ENCODE measurements around the gene PLCH1. TPM values are rescaled to one million over a fixed set of nuclear protein-coding genes. Genes with fewer than 3 reads are reported as not detected.
"Not testable (repeated sequence)": the region's sequence is repeated elsewhere in the genome, so short reads cannot be mapped to it uniquely, and the experiment has no call there.

The PLCH1 gene
- total RNA-seq, 1 donor from 2014 or later: 14.0 TPM

DNA sequence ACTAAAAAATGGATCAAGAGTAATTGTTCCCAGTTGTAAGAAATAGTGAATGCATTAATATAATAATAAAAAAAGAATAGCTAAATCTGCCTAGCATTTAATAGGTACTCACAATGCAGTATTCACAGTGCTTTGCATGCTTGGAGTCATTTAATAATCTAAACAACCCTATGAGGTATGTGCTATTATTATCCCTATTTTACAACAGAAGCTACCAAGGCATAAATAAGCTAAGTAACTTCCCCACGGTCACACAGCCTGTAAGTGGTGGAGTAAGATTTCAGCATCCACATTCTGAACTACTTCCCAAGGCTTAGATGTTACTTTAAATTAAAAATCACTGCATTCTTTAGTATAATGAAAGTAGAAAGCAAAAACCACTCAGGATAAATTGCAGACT lies 102.9 kb downstream of the PLCH1 start:
- Histone ChIP-seq H3K27me3 (ENCODE audit: low read depth) (no peaks in the 10 kb centered on the region), H3K4me1 (peaks cover 6% of the 10 kb centered on the region), H3K36me3 (no peaks in the 10 kb centered on the region), H3K9me3 (no peaks in the 10 kb centered on the region), H3K4me3 (no peak overlapping the region), H3K27ac (no peak overlapping the region)
- intact Hi-C loops (cut with DNase I): no loop called here
- ATAC-seq (no peak), DNase-seq (no peak)
- TF ChIP-seq CTCF (IDR thresholded peaks at IDR 0.05): no peak

DNA sequence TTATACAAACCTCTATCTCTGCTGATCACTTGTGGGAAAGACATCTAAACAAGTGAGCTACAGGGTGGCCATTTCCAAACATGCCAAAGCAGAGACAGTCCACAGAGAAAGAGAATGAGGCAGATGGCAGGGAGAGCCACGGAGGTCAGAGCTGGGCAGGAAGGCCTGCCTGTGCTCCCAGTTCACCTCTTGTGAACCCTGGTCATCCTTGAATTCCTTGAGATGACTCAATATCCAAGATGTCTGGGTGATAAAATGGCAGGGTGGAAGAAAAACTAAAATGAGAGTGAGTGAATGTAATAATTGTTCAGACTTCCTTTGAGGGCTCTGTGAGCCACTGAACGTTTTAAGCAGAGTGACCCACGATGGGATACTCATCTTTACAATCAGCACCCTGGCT lies 104.8 kb downstream of the PLCH1 start:
- Histone ChIP-seq H3K36me3 (no peaks in the 10 kb centered on the region), H3K9me3 (no peaks in the 10 kb centered on the region), H3K27me3 (ENCODE audit: low read depth) (no peaks in the 10 kb centered on the region), H3K27ac (no peak overlapping the region), H3K4me1 (peaks cover 6% of the 10 kb centered on the region), H3K4me3 (no peak overlapping the region)
- no peak for TF ChIP-seq CTCF (IDR thresholded peaks at IDR 0.05)
- intact Hi-C loops (cut with DNase I): no loop called here
- DNase-seq (no peak), ATAC-seq (no peak)

DNA sequence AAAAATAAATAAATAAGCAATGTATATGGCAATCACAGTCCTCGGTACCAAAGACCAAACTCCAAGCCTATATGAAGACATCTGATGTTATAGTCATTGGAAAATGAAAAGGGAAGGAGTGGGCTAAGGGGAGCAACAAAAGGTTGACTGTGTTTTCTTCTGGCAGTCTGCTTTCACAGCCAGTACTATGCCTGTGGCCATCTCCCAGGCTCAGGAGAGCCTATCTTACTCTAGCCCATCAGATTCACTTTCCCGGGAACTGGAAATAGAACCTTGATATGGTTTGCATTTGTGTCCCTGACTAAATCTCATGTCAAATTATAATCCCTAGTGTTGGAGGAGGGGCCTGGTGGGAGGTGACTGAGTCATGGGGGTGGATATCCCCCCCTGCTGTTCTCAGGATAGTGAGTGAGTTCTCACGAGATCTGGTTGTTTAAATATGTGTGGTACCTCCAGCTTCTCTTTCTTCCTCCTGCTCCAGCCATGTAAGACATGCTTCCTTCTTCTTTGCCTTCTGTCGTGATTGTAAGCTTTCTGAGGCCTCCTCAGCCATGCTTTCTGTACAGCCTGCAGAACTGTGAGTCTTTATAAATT lies 105.3 kb downstream of the PLCH1 start:
- no peak for TF ChIP-seq CTCF (IDR thresholded peaks at IDR 0.05)
- Histone ChIP-seq H3K27ac (no peak overlapping the region), H3K4me3 (no peak overlapping the region), H3K27me3 (ENCODE audit: low read depth) (no peaks in the 10 kb centered on the region), H3K36me3 (no peaks in the 10 kb centered on the region), H3K4me1 (peaks cover 6% of the 10 kb centered on the region), H3K9me3 (no peaks in the 10 kb centered on the region)
- intact Hi-C loops (cut with DNase I): no loop called here
- no peak for ATAC-seq
- DNase-seq: no peak

GRCh38 chr3:155638461-155638860 lies 106.4 kb downstream of the PLCH1 start:
- H3K4me1 ChIP-seq; ATAC-seq; DNase-seq; H3K36me3 ChIP-seq; intact Hi-C loops (cut with DNase I); H3K4me3 ChIP-seq; H3K27me3 ChIP-seq (ENCODE audit: low read depth); H3K27ac ChIP-seq; H3K9me3 ChIP-seq: not testable (repeated sequence)

DNA sequence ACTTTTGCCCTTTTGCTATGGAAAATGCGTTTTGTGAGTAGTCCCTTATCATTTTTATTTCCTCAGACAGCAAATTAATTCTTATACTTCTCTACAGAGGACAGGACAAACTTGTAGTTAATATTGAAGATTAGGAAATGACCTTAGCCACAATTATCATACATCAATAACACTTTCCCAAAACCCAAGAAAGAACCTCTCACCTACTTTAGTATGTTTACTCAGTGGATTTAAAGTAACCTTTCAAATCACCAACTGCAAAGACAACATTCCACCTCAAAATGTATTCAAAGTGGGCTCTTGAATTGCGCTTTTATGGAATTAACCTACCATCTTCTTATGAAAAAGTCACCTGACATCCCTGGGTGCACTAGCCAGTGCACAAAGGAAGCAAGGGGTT lies 107.3 kb downstream of the PLCH1 start:
- intact Hi-C loops (cut with DNase I): no loop called here
- peak in 1 of 2 donors; percentile 50 for ATAC-seq
- Histone ChIP-seq H3K27ac (no peak overlapping the region), H3K27me3 (ENCODE audit: low read depth) (no peaks in the 10 kb centered on the region), H3K4me3 (no peak overlapping the region), H3K9me3 (no peaks in the 10 kb centered on the region), H3K36me3 (no peaks in the 10 kb centered on the region), H3K4me1 (peaks cover 6% of the 10 kb centered on the region)
- no peak for TF ChIP-seq CTCF (IDR thresholded peaks at IDR 0.05)
- no peak for DNase-seq

GRCh38 chr3:155635056-155635455 lies 109.8 kb downstream of the PLCH1 start:
- no peak for TF ChIP-seq CTCF (IDR thresholded peaks at IDR 0.05)
- intact Hi-C loops (cut with DNase I): no loop called here
- H3K4me3 ChIP-seq: no peak overlapping the region
- no peaks in the 10 kb centered on the region for H3K27me3 ChIP-seq (ENCODE audit: low read depth)
- no peaks in the 10 kb centered on the region for H3K36me3 ChIP-seq
- DNase-seq: no peak
- H3K27ac ChIP-seq: no peak overlapping the region
- no peaks in the 10 kb centered on the region for H3K9me3 ChIP-seq
- H3K4me1 ChIP-seq: peaks cover 13% of the 10 kb centered on the region
- no peak for ATAC-seq

All from lower lobe of right lung (tissue), 2 donors.